H1 (cell line): ENCODE data around the gene AOAH. TPM values are rescaled to one million over a fixed set of nuclear protein-coding genes. Genes with fewer than 3 reads are reported as not detected.

Experiments
- CTCF ChIA-PET: fragments of 300-600 bp; sonication (Branson Sonifier 250); formaldehyde crosslinking; loops from one replicate; lab custom pipeline; 2021; ENCODE audit not compliant: partially characterized antibody; lab: Charles Lee
- POLR2A ChIA-PET: fragments of 300-600 bp; sonication (Branson Sonifier 250); formaldehyde crosslinking; loops from one replicate; lab custom pipeline; 2021; ENCODE audit warnings: inconsistent platforms; ENCODE audit not compliant: partially characterized antibody; lab: Charles Lee
- DNase-seq, 2 experiments: peaks; one replicate each; pipeline versions ENCODE4 v3.0.0 to v3.0.0-alpha.2; 2010 to 2022; ENCODE audit warnings: low spot score in 2 of 2, low read depth in 1 of 2, mixed read lengths in 1 of 2
- FAIRE-seq: peaks from 2 replicates; lab custom pipeline; 2011; peaks lifted over from hg19 to GRCh38; lab: Jason Lieb, UNC
- H2AFZ ChIP-seq: 2 replicates; pipeline ENCODE4 v1.8.1; 2012; ENCODE audit warnings: low read length, inconsistent platforms
- H2AK5ac ChIP-seq: 2 replicates; pipeline ENCODE4 v1.6.1; 2013; ENCODE audit warnings: low read depth, low read length
- H2BK120ac ChIP-seq: replicated peaks from 2 replicates; pipeline ENCODE3; 2013; ENCODE audit warnings: low read depth, low read length, inconsistent platforms
- H2BK12ac ChIP-seq: 2 replicates; pipeline ENCODE4 v1.6.1; 2013; ENCODE audit warnings: low read depth, low read length
- H2BK15ac ChIP-seq: 2 replicates; pipeline ENCODE4 v1.6.1; 2013; ENCODE audit warnings: low read length
- H2BK20ac ChIP-seq: 2 replicates; pipeline ENCODE4 v1.6.1; 2013; ENCODE audit warnings: low read length
- H2BK5ac ChIP-seq: 2 replicates; pipeline ENCODE4 v1.6.1; 2013; ENCODE audit warnings: low read depth, low read length
- H3K14ac ChIP-seq: 2 replicates; pipeline ENCODE4 v1.6.1; 2013; ENCODE audit warnings: inconsistent platforms; ENCODE audit not compliant: insufficient read length
- H3K18ac ChIP-seq: 2 replicates; pipeline ENCODE4 v1.6.1; 2013; ENCODE audit warnings: low read length; ENCODE audit errors: extremely low read depth
- H3K23ac ChIP-seq: 2 replicates; pipeline ENCODE4 v1.6.1; 2013; ENCODE audit warnings: inconsistent platforms; ENCODE audit not compliant: insufficient read length
- H3K23me2 ChIP-seq: 2 replicates; pipeline ENCODE4 v1.6.1; 2013; ENCODE audit warnings: low read depth, low read length
- H3K27ac ChIP-seq: 2 replicates; pipeline ENCODE4 v1.6.1; 2011; ENCODE audit warnings: low read depth, low read length, inconsistent platforms
- H3K27me3 ChIP-seq, 4 experiments: replicated peaks in 1 of 4; 1 replicate in 1 of 4; 2 replicates in 3 of 4; pipeline versions ENCODE4 v1.6.1 to v1.8.1; 2011 to 2013; ENCODE audit warnings: low read length in 3 of 4, mild to moderate bottlenecking in 3 of 4, inconsistent platforms in 2 of 4, mixed read lengths in 2 of 4, moderate library complexity in 1 of 4; ENCODE audit not compliant: control insufficient read depth in 3 of 4, insufficient read depth in 3 of 4; ENCODE audit errors: extremely low read depth in 1 of 4
- H3K36me3 ChIP-seq, 4 experiments: 2 replicates each; pipeline versions ENCODE4 v1.6.1 to v1.8.1; 2011 to 2013; ENCODE audit warnings: mild to moderate bottlenecking in 4 of 4, low read length in 3 of 4, moderate library complexity in 2 of 4, control low read depth in 1 of 4, inconsistent platforms in 1 of 4; ENCODE audit not compliant: insufficient read depth in 4 of 4, control insufficient read depth in 2 of 4
- H3K4ac ChIP-seq: replicated peaks from 2 replicates; pipeline ENCODE3; 2013; ENCODE audit warnings: low read length, low read depth, mixed read lengths, inconsistent platforms; ENCODE audit not compliant: insufficient read length
- H3K4me1 ChIP-seq, 4 experiments: replicated peaks in 1 of 4; 1 replicate in 1 of 4; 2 replicates in 3 of 4; pipeline versions ENCODE4 v1.6.1 to v1.8.1; 2011 to 2013; ENCODE audit warnings: low read length in 3 of 4, inconsistent platforms in 2 of 4, mixed read lengths in 1 of 4; ENCODE audit not compliant: insufficient read depth in 4 of 4, control insufficient read depth in 3 of 4
- H3K4me2 ChIP-seq, 2 experiments: 2 replicates each; pipeline versions ENCODE4 v1.6.1 to v1.8.1; 2011 to 2013; ENCODE audit warnings: low read depth in 2 of 2, low read length in 2 of 2, control low read depth in 1 of 2, inconsistent platforms in 1 of 2, mild to moderate bottlenecking in 1 of 2; ENCODE audit not compliant: insufficient read depth in 1 of 2
- H3K4me3 ChIP-seq, 4 experiments: fragments of 200-600, 300-600 bp in 1 of 4; sonication (generic), shearing (Covaris generic), sonication (Bioruptor Twin) in 1 of 4; 2 replicates each; pipeline versions ENCODE4 v1.5.1 to v1.8.1; 2011 to 2016; ENCODE audit warnings: low read length in 4 of 4, low read depth in 3 of 4, control low read depth in 2 of 4, inconsistent platforms in 2 of 4, mild to moderate bottlenecking in 2 of 4, mixed read lengths in 1 of 4, moderate library complexity in 1 of 4; ENCODE audit not compliant: insufficient read depth in 2 of 4; ENCODE audit errors: extremely low read depth in 1 of 4
- H3K56ac ChIP-seq: replicated peaks from 2 replicates; pipeline ENCODE3; 2013; ENCODE audit warnings: low read depth, mild to moderate bottlenecking, mixed read lengths, low read length, inconsistent platforms; ENCODE audit not compliant: insufficient read length
- H3K79me1 ChIP-seq: 2 replicates; pipeline ENCODE4 v1.6.1; 2013; ENCODE audit warnings: low read depth, low read length, control low read depth
- H3K79me2 ChIP-seq, 2 experiments: 2 replicates each; pipeline versions ENCODE4 v1.6.1 to v1.8.1; 2012 to 2013; ENCODE audit warnings: low read length in 2 of 2, mild to moderate bottlenecking in 2 of 2, inconsistent platforms in 1 of 2; ENCODE audit not compliant: insufficient read depth in 2 of 2, control insufficient read depth in 1 of 2
- H3K9ac ChIP-seq, 4 experiments: replicated peaks in 1 of 4; 1 replicate in 1 of 4; 2 replicates in 3 of 4; pipeline versions ENCODE4 v1.6.1 to v1.8.1; 2011 to 2013; ENCODE audit warnings: low read depth in 3 of 4, low read length in 3 of 4, control low read depth in 2 of 4, mild to moderate bottlenecking in 2 of 4, moderate library complexity in 2 of 4, inconsistent platforms in 1 of 4; ENCODE audit errors: extremely low read depth in 1 of 4
- H3K9me3 ChIP-seq, 2 experiments: 2 replicates each; pipeline versions ENCODE4 v1.6.1 to v1.8.1; 2012 to 2013; ENCODE audit warnings: mild to moderate bottlenecking in 2 of 2, moderate library complexity in 2 of 2, control low read depth in 1 of 2, inconsistent platforms in 1 of 2, low read depth in 1 of 2, low read length in 1 of 2, mixed read lengths in 1 of 2; ENCODE audit not compliant: insufficient read depth in 2 of 2
- H4K20me1 ChIP-seq, 2 experiments: replicated peaks in 1 of 2; 2 replicates each; pipeline versions ENCODE3 to v1.8.1; 2011 to 2013; ENCODE audit warnings: inconsistent platforms in 2 of 2, low read length in 2 of 2, mild to moderate bottlenecking in 1 of 2; ENCODE audit not compliant: insufficient read depth in 2 of 2, control insufficient read depth in 1 of 2
- H4K5ac ChIP-seq: 2 replicates; pipeline ENCODE4 v1.6.1; 2013; ENCODE audit warnings: low read length, low read depth, mixed read lengths, inconsistent platforms; ENCODE audit not compliant: insufficient read length
- H4K8ac ChIP-seq: 2 replicates; pipeline ENCODE4 v1.8.0; 2013; ENCODE audit warnings: mild to moderate bottlenecking, moderate library complexity, low read length, inconsistent platforms; ENCODE audit not compliant: insufficient read depth; ENCODE audit errors: extremely low read depth
- H4K91ac ChIP-seq: replicated peaks from 2 replicates; pipeline ENCODE3; 2013; ENCODE audit warnings: low read length, mixed read lengths, inconsistent platforms; ENCODE audit not compliant: insufficient read length
- WGBS, 2 experiments: shearing (Covaris generic) in 1 of 2; methylation state at CpG; one replicate each; pipeline versions ENCODE4 v1.1.6 to v1.1.7; 2013 to 2015; ENCODE audit warnings: low lambda C conversion rate in 2 of 2, mixed read lengths in 2 of 2, inconsistent platforms in 1 of 2, low coverage in 1 of 2, missing lambda C conversion rate in 1 of 2; ENCODE audit not compliant: insufficient replicate concordance in 2 of 2, insufficient coverage in 1 of 2, insufficient read length in 1 of 2; ENCODE audit errors: extremely low coverage in 1 of 2, missing lambda C conversion rate in 1 of 2; 5-methylcytosine and 5-hydroxymethylcytosine counted together
- polyA plus RNA-seq, 7 experiments: library from polyadenylated mRNA; depleted of rRNA in 3 of 7; stranded (reverse) in 5 of 7; unstranded in 2 of 7; fragments of >200 nt in 5 of 7; fragments of 200-250 nt in 2 of 7; gene quantifications; 1 replicate in 5 of 7; 2 replicates in 1 of 7; 4 replicates in 1 of 7; pipeline versions ENCODE4 v1.2.1 to v1.2.3, GENCODE V29; 2011 to 2013; ENCODE audit warnings: missing spikeins in 2 of 7, mixed read lengths in 2 of 7
- total RNA-seq: library from RNA; stranded (reverse); fragmentation: NEBNext Ultra II Directional; extraction: Animal tissue kit (Norgen Biotek cat#: 25700); gene quantifications from 2 replicates; pipeline ENCODE4 v1.2.1, GENCODE V29; 2021
- TF ChIP-seq, protein P1 (sequence below): IDR thresholded peaks from 2 replicates; pipeline ENCODE4 v1.6.1; 2011; ENCODE audit warnings: low read depth, mild to moderate bottlenecking, low read length; ENCODE audit not compliant: insufficient read depth

AOAH gene
- total and polyA plus RNA-seq, 2 of the 8 experiments (the other 6 are each of a cell fraction or from before 2014, with no cell fraction given): 0.08 TPM; not detected in 1

- Histone ChIP-seq H2BK120ac (peak overlapping the region; percentile 100), H2BK12ac (peak overlapping the region; percentile 45; the same call in 1 of the 2 replicates), H3K9ac (no peak overlapping the region; a peak in 1 of 7 replicates), H2AK5ac (no peak overlapping the region), H4K91ac (peak overlapping the region; percentile 89), H2BK20ac (peak overlapping the region; percentile 90; the same call in 1 of the 2 replicates), H4K20me1 (no peaks in the 10 kb centered on the region), H4K8ac (no peak overlapping the region), H3K4ac (peak overlapping the region; percentile 88), H3K4me3 (no peak overlapping the region), H3K9me3 (peaks cover 2 to 7% of the 10 kb centered on the region in 2 experiments; a peak in 2 of 4 replicates), H2BK15ac (peak overlapping the region; percentile 36; the same call in 1 of the 2 replicates), H4K5ac (peak overlapping the region; percentile 78), H3K18ac (peak overlapping the region; percentile 55), H3K79me2 (no peaks in the 10 kb centered on the region), H3K4me2 (no peak overlapping the region), H3K79me1 (no peaks in the 10 kb centered on the region), H3K4me1 (peaks cover 0 to 17% (median 2%) of the 10 kb centered on the region in 4 experiments; a peak in 3 of 7 replicates), H3K23me2 (no peaks in the 10 kb centered on the region), H3K56ac (no peak overlapping the region), H2AFZ (no peak overlapping the region), H3K36me3 (no peaks in the 10 kb centered on the region), H3K27me3 (no peaks in the 10 kb centered on the region), H3K23ac (no peak overlapping the region), H3K27ac (peak overlapping the region; percentile 42; the same call in 1 of the 2 replicates), H3K14ac (no peak overlapping the region), H2BK5ac (peak overlapping the region; percentile 94; the same call in 1 of the 2 replicates)
- TF ChIP-seq, protein P1, sequence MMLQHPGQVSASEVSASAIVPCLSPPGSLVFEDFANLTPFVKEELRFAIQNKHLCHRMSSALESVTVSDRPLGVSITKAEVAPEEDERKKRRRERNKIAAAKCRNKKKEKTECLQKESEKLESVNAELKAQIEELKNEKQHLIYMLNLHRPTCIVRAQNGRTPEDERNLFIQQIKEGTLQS: no peak
- ChIA-PET POLR2A (interaction anchor here (0.9 kb wide), 1 partner anchor 20 kb away, joined by 3 read pairs; no protein-coding TSS in a partner anchor), CTCF (interaction anchor here (0.6 kb wide), 1 partner anchor 126 kb away, joined by 4 read pairs; no protein-coding TSS in a partner anchor)
- FAIRE-seq (peak; percentile 19), DNase-seq (no peak)
- WGBS, 2 experiments: 55% methylated on average over 1 of the region's 1 CpG; no CpG with 5 or more reads in 1 of the 2 experiments
Observed at GRCh38 chr7:36568452-36568849, 155.8 kb downstream of the AOAH start.
